Stimulated activated CD4-positive, alpha-beta T cell treated with anti-CD3 and anti-CD28 coated beads, TNF-alpha, amount 100 ng/mL, for 24 hours (primary cell): ENCODE data around the gene EXOC4.

Experiments
- DNase-seq, 3 experiments: peaks; one replicate each; pipeline ENCODE4 v3.0.0-alpha.2; 2020; ENCODE audit warnings: low read depth in 3 of 3

The EXOC4 gene

DNA sequence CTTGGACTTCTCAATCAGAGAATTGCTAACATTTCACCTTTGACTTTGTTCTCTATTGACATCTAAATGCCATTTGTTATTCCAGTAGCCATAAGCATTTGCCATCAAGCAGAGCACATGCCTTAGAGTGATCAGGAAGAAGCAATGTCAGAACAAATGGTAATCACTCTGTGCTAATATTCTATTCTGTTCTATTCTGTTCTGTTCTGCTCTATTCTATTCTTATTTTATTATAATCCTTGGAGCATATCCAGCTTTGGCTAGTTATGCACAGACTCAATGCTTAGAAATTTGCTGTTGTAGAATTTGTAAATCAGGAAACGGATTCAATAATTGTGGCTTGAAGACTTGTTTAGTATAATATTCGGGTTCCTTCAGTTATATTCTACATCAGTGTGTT is 175.4 kb downstream of the EXOC4 start:
- no peak for DNase-seq

GRCh38 chr7:133428876-133429275 is 176.0 kb downstream of the EXOC4 start:
- no peak for DNase-seq

DNA sequence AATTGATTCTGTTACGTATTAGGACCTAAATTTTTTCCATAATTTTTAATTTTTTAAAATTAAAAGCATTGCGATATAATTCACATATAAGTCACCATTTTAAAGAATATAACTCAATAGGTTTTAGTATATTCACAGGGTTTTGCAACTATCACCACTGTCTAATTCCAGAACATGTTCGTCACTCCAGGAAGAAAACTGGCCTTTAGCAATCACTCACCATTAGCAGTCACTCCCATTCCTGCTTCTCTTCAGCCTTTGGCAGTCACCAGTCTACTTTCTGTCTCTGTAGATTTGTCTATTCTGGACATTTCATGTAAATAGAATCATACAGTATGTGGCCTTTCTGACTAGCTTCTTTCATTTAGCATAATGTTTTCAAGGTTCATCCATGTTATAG is 176.5 kb downstream of the EXOC4 start:
- no peak for DNase-seq

- no peak for DNase-seq
Measured at GRCh38 chr7:133431134-133431724, 178.4 kb downstream of the EXOC4 start.

DNA sequence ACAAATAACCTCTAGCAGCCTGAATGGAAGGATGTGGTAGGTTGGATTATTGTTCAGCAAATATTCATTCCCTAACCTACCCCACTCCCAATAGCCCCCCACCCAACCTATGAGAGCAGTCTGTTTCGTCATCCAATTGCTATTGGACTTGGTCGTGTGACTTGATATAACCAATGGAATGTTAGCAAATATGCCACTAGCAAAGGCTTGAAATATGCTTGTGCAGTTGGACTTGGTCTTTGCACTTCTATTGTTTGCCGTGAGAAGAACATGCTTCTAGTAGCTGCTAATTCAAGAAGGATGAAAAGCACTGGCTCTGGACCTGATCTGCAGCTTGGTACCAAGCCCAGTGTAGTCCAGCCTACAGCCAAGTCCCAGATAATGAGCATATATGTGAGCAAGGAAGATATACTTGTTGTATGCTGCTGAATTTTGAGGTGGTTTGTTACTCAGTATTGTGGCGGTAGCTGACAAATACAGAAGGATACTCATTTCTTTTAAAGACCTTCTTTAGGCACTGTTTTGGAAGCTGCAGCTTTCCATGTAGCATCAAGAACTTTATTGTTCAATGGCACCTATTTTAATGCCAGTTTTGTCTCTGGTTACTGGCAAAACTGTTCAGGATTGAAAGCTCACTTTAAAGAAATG is 180.4 kb downstream of the EXOC4 start:
- DNase-seq, result no peak

DNA sequence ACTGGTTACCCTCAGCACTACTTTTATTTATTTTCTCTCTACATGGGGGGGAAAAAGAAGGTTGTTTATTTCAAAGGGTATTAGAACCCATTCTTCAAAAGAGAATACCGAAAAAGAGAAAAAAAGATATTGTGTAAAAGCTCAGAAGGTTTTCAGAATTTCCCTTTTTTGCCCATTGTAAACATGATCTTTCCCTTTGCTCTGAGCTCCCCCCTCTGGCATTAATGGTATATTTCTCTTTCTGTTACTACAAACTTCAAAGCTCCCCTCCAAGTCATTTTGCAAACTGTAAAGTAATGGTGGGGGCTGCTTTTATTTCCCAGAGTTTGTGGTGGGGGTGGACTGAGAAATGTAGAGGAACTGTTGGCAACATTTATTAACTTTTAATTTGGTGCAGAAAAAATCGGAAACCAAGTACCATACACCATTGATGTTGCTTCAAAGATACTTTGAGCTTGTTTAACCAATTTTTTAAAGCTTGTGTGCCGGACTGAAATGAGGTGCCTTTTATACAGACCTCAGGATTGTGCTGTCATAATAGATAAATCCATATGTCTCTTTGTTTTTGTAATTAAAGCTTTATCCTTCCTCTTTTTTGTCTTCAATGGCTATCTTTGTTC is 181.5 kb downstream of the EXOC4 start:
- no peak for DNase-seq

GRCh38 chr7:133436014-133436428 is 183.1 kb downstream of the EXOC4 start:
- DNase-seq, result no peak

DNA sequence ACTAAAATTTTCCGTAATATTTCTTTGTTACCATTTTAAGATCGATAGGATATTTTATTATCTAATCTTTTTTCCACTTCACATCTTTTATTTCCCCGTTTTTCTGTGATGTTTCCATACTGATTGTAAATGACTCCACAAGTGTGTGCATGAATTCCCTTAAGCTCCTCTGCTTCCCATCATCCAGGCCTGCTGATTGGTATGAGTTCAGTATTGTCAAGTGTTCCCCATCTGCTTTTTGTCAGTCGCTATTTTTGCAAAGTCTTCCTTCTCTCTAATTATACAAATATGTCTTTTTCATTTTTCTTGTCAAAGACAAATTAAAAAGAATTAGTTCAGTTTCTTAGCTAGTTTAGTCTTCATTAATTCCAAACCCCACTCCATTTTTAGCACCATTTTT is 184.7 kb downstream of the EXOC4 start:
- no peak for DNase-seq

DNA sequence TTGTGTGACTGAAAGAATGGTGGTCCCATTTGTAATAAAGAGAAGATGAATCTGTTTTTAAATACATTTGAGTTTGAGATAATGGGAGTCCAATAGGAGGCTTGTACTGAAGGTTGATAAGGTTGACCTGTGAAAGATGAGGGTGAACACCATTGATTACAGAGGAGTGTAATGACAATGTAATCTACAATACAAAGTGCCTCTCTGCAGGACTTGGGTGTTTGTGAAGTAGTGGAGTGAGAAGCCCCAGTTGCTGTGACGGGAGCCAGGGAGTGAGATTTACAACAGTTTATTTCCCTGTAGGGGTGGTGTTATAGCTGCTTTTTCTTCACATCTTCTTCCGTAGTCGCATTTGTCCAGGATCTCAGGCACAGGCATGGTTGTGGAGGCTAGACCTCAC is 189.9 kb downstream of the EXOC4 start:
- DNase-seq, result no peak

DNA sequence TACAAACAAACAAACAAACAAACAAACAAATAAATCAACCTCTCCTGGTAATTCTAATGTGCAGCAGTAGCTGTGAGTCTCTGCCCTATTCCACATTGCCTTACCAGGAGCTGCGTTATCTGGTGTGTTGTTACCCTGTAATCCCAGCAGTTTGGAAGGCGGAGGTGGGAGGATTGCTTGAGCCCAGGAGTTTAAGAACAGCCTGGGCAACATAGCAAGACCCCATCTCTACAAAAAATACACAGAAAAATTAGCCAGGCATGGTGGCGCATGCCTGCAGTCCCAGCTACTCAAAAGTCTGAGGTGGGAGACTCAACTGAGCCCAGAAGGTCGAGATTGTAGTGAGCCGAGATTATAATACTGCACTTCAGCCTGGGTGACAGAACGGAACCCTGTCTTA is 192.7 kb downstream of the EXOC4 start:
- no peak for DNase-seq

DNA sequence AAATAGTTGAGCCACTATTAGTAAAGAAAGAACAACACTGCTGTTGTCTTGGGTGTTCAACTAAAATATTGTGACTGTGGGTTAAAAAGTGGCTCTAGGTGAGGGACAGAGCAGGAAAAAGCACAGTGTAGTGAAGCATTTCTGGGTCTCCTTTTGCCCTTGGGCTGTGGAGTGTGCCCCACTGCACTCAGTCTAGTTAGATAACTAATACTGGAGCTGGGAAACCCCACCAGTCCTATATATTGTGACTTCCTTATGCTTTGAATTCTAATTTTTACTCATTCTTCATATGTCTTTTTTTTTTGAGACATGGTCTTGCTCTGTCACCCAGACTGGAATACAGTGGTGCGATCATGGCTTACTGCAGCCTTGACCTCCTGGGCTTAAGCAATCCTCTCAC is 195.1 kb downstream of the EXOC4 start:
- DNase-seq, result no peak

- no peak for DNase-seq
Measured at GRCh38 chr7:133452577-133452976, 199.7 kb downstream of the EXOC4 start.

GRCh38 chr7:133458688-133459087 is 205.8 kb downstream of the EXOC4 start:
- no peak for DNase-seq

DNA sequence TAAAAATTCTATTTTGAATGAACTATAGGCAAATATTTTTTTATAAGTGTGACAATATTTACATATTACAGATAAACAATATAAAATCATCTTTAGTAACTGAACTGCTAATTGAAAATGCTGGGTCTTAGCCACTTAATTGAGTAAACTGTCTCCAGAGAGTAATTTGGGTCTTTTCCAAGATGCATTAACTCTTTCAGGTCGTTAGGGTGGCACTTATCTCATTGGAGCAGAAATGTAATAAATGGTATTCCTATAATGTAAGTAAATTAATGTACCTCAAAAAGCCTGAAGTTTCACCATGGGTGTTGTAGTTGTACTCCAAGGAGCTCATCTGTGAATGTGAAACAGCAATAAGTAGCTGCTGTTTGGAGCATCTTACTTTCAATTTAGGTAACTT is 208.5 kb downstream of the EXOC4 start:
- no peak for DNase-seq

DNA sequence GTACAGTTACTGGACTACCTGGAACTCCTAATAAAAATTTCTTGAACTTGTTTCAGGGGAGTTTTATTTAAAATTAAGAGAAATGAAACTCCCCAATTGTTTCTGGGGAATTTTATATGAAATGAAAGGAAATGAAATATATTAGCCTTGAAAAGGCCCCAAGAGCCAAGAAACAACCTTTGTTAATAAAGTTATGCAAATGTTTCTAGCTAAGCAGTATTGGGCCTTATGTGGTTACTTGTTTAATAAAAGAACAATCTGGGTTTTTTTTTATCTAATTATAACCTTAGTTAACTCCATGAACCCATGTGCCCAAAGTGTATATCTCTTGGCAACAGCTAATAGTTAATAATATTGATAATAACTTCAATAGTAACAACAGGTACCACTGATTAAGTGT is 222.8 kb downstream of the EXOC4 start:
- no peak for DNase-seq

DNA sequence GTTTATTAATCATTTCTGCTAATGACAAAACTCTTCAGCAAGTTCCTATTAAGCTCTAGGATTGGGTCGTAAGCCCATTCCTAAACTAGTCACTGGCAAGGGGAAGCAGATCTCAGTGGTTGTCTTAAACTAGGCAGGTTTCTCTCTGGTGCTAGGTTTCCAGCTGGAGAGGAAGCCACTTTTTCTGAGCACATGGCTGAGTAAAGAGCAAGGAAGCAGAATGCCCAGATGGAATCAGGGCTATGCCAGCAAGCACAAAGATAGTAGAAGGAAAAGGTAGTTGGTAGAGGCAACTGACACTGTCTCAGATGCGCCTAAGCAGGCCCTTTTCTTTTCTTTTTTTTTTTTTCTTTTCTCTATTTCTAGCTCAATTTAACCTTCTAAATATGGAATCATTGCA is 224.9 kb downstream of the EXOC4 start:
- DNase-seq, result no peak

DNA sequence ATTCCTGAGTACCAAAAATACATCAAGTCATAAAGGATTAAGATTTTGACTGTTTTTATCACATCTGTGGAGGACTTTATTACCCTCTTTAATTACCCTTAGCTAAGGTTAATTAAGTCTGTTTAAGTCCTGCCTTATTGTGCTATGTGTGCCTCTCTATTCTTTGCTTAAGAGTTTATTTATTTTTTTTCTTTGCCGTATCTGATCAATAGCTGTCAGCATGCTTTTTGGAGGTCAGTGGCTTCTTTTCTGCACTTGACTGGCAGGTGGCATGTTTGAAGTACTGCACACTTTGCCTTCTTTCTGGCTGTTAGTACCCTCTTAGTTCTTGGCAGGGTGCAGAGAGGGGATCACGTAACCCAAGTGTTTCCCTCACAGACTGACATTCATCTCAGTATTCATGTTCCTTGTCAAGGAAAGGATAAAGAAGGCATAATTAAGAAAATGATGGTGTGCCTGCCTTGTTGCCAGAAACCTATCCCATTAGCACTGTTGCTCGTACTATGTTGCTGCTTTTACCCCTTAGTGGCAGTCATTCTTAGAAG is 225.8 kb downstream of the EXOC4 start:
- DNase-seq, result no peak

DNA sequence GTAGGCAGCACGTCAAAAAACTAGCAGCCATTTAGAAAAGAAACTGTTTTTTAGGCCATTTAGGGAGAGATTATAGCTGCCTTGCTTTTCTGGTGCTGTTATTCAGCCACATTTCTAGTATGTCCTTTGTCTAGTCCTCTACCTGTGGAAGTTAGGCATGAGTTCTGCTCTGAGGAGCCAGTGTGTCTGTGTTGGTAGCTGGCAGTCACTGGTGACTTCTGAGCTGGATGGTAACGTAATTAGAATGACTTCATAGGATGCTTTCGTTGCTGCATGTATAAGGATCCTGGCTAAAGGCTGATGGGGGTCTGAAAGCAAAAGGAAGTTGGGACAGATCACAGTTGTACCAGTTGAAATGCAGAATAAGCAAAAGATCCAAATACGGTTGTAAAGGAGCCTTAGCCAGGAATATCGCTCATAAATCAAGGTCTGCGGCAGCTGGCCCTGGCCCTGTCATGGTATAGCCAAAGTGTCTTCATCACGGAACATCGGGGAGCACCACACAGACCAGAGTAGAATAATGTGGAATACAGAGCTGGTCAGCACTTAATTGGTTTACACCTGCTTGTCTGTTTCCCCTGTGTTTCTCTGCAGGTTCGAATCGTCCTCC is 226.7 kb downstream of the EXOC4 start:
- DNase-seq, result no peak

- DNase-seq, result no peak
Measured at GRCh38 chr7:133480868-133481267, 228.0 kb downstream of the EXOC4 start.

- no peak for DNase-seq
Measured at GRCh38 chr7:133481676-133482075, 228.8 kb downstream of the EXOC4 start.

DNA sequence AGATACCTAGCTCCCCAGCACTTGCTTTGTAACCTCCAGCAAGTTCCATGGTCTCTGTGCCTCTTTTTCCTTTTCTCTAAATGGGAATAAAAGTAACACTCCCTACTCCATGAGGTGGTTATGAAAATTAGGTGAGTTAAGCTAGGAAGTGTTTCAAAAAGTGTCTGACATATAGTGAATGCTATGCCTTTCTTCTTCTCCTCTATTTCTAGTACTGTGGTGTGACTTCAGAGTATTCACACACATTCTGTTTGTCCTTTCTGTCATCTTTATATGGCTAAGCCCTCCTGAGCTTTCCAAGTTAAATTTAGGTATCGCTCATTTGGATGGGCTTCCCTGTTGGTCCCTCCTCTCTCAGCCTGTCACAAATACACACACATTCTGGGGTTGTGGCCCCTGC is 229.7 kb downstream of the EXOC4 start:
- no peak for DNase-seq

DNA sequence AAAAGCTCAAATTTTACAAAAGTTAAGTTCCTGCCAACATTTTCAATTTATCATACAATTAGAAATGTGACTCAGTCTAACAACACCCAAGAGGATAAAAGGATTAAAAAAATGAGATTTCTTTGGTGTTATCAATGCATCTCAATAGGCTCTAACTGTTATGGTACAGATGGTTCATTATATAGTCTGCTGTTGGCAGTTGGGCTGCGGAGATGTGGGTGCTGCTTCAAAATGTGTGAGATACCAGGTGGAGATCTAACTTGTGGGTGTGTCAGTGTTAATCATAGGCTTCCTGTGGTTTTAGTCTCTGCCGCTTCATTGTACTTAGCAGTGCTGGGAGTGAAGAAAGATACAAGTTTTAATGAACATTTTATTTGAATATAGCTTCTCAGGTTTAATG is 231.2 kb downstream of the EXOC4 start:
- DNase-seq, result peak in 1 of 3 experiments; percentile 34

DNA sequence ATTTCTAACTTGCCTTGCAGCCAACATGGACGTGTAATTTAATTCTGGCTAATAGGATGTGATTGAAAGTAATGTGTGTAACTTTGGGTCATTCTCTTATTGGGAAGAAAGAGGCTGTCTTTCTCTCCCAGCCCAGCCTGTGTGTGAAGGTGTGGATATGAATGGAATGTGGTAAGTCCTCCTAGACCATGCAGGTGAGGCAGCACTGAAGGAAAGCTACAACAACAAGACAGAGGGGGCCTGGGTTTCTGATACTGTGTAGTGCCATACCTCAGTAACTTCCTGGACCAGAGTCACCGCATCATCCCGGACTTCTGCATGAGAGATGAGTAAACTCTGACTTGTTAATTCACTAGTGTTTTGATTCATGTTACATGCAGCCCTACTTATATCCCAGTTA is 237.0 kb downstream of the EXOC4 start:
- DNase-seq, result no peak
